ENCODE data around the gene DYNLL1.
"Not testable (repeated sequence)": the region's sequence is repeated elsewhere in the genome, so short reads cannot be mapped to it uniquely, and the experiment has no call there.

Gene DYNLL1

GRCh38 chr12:120475643-120476042 lies 20.3 kb upstream of the DYNLL1 start:
- no peak for DNase-seq

DNA sequence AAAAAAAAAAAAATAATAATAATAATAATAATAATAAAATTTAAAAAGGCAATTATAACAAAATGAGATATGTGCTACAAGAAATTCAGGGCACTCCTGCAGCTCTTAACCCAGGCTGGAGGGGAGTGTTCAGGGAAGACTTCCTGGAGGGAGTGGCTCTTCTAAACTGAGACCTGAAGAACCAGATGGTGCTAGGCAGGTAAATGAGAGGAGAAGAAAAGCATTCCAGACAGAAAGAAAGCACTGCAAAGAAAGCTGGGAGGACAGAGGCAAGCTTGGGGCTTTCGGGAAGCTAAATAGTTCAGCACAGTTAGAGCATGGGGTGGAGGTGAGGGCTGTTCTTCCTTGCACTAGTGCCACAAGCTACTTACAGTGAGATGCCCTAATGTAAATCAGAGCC lies 16.5 kb upstream of the DYNLL1 start:
- no peak for DNase-seq

DNA sequence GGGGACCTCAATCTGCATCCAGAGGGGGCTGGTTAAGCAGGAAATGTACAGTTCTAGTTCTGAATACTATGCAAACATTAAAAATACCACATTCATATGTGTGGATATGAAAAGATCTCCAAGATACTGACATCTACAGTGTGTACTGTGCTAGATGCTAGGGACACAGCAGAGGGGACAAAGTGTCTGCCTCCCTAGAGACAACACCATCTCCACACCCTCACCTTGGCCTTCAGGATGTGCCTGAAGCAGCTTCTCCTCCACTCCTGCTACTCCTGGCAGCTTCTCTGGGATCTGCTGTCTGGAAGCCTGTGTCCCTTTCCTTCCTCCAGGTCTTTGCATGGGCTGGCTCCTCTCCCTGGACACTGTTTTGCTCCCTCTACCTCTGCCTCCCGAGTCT lies 15.7 kb upstream of the DYNLL1 start:
- DNase-seq = no peak

DNA sequence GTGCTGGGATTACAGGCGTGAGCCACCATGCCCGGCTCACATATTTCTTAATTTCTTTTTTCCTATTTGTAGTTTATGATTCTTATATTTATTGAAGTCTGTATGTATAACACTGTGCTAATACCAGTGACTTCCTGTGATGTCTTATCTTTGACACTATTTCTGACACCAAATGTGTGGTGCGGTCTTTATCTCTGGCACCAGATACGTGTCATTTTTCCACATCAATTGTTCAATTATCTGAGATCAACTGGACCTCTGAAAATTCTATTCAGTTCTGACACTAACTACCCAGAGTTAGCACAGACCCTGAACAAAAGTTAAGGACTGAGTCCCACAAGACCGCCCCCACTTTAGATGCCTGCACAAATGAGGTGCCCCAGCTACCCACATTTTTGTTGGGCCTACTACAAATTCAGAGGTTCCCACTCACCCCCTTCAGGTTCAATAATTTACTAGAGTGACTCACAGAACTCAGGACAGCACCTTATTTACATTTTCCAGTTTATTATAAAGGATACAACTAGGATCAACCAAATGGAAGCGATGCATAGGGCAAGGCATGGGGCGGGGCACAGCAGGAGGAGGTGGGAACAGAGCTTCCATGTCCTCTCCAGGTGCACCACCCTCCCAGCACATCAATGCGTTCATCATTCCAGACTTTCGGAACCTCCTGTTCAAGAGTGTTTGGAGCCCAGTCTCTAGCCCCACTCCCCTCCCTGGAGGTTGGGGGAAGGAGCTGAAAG lies 14.7 kb upstream of the DYNLL1 start:
- no peak for DNase-seq

GRCh38 chr12:120483621-120484020 lies 12.3 kb upstream of the DYNLL1 start:
- DNase-seq = peak; percentile 42

DNA sequence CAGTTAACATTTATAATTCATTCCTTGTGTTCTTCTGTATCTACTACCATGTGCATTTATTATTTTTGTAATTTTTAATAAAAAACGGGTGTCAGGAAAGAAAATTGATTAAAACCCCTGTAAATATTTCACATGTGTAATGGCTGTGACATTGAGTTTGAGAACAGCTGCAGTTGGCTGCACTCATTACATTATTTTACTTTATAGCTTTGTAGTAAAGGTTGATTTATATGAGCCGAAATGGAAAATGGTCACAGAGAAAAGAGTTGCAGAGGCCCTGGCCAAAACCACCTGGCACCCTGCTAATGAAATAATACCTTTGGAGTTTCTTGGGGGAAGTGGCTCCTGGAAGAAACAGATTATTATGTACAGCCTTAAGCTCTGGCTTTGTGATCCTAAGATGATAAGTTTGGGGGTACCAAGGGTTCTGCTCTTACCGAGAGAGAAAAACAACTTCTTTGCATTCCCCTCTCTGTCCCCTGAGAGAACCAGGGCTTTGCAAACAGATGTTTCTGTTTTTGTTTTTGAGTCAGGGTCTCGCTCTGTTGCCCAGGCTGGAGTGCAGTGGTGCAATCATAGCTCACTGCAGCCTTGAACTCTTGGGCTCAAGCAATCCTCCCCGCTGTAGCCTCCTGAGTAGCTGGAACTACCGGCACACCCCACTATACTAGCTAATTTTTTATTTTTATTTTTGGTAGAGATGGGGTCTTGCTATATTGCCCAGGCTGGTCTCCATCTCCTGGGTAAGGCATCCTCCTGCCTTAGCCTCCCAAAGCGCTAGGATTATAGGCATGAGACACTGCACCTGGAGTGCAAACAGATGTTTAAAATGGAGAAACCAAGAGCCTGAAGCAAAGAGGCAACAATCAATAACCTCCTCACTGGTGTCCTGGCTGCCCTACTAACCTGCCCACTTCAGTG lies 9.7 kb upstream of the DYNLL1 start:
- DNase-seq = no peak

DNA sequence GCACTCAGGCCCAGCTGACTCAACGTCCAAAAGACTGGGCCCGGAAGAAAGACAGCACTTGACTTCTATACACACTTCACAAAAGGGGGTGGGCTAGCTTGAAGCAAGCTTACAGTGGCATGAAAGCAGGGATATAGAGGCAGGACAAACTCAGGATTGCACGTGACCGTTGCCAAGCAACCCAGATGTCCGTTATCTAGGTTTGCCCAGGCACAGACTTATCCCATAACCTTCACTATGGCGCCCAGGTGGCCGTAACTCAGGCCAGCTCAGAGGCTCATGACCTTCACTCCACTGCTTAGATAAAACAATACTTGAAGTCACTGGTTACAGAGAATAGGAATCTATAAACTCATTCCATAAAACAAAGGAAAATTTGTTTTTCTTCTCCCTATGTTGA lies 8.4 kb upstream of the DYNLL1 start:
- DNase-seq = not testable (repeated sequence)

- no peak for DNase-seq
These were observed 7.8 kb upstream of the DYNLL1 start for GRCh38 chr12:120488057-120488640.

GRCh38 chr12:120489018-120489417 lies 6.9 kb upstream of the DYNLL1 start:
- no peak for DNase-seq

- DNase-seq = no peak
These were observed 5.6 kb upstream of the DYNLL1 start for GRCh38 chr12:120490325-120490724.

GRCh38 chr12:120490833-120491512 lies 4.9 kb upstream of the DYNLL1 start:
- no peak for DNase-seq

- no peak for DNase-seq
These were observed 655 bp upstream of the DYNLL1 start for GRCh38 chr12:120495186-120495730.

DNA sequence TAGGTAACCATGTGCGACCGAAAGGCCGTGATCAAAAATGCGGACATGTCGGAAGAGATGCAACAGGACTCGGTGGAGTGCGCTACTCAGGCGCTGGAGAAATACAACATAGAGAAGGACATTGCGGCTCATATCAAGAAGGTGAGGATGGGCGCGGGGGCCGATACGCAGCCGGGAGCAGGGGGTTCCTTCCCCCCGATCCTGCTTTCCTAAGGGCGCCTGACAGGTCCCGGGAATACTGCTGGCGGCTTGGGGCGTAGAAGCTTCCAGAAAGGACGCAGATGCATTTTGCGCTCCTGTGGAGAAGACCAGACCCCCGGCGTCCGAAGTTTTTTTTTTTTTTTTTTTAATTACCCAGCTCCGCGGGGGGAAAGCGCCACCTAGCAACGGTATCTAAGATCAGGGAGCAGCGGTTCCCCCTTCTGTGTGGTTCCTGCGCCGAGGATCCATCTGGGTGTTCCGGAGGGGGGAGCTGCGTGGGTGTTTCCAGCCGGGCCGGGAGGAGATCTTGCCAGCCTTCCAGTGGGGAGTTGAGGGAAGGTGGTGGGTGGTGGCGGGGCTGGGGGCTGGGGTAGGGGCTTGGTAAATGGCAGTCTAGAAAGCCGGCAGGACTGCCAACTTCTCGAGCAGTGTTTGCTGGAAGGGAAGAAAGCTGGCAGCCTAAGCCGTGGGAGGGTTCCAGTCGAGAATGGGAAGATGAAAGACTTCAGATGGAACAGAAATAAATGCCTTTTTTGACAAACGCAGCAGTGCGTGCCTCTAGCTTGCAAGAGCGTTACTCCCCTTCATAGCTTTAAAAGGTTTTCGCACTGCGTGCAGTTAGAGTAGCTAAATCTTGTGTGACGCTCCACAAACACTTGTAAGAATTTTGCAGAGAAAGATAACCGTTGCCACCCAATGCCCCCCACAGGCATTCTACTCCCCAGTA lies 764 bp downstream of the DYNLL1 start:
- DNase-seq = peak; percentile 66

DNA sequence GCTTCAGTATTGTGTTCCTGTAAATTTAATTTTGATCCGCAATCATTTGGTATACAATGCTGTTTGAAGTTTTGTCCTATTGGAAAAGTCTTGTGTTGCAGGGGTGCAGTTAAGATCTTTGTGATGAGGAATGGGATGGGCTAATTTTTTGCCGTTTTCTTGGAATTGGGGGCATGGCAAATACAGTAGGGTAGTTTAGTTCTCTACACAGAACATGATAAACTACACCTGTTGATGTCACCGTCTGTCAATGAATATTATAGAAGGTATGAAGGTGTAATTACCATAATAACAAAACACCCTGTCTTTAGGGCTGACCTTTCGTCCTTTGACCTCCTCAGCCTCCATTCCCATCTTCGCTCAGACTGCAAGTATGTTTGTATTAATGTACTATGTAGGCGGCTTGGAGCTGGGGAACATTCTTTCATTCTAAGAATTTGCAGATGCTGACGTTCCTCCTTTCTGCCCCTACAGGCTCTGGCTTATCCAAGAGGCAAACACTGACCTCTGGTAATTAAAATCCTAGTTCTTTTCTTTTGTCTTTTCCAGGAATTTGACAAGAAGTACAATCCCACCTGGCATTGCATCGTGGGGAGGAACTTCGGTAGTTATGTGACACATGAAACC lies 1.7 kb downstream of the DYNLL1 start:
- DNase-seq = no peak

DNA sequence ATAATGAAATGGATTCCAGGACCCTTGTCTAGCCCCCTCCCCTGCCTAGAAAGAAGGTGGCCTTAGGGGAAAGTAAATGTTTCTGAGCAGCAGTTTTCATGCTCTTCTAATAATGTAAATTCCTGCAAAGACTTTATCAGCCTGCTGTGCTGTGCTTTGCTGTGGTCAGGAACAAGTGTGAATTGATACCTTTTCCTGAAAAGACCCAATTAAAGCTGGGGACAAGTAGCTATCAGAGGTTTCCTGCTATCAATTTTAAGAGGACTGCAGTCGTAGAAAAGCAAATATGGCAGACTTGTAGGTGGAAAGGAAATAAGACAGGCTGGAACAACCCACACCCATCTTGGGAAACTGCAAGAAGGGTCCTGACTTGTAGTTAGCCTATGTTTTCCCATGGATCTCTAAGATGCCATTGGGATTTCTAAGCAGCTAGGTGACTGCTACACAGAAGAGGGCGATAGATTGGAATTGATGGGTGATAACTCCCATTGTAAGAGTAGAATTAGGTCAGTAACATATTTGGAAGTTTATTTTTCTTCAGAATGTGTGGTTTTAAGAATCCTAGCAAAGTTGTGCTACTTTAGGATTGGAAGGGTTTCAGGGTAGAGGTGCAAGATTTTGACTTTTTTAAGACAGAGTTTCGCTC lies 3.1 kb downstream of the DYNLL1 start:
- no peak for DNase-seq

GRCh38 chr12:120500581-120500980 lies 4.7 kb downstream of the DYNLL1 start:
- DNase-seq = no peak

- no peak for DNase-seq
These were observed 8.7 kb downstream of the DYNLL1 start for GRCh38 chr12:120504587-120504986.

DNA sequence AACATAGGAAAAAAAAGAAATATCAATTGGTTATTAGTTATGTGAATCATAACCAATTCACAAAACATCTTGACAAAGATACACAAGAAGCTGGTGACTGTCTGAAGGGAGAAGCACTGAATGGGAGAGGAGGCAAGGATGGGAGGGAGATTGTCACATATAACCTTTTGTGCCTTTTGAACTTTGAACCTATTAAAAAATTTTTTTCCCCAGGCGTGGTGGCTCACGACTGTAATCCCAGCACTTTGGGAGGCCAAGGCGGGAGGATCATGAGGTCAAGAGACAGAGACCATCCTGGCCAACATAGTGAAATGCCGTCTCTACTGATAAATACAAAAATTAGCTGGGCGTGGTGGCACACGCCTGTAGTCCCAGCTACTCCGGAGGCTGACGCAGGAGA lies 12.6 kb downstream of the DYNLL1 start:
- DNase-seq = no peak

DNA sequence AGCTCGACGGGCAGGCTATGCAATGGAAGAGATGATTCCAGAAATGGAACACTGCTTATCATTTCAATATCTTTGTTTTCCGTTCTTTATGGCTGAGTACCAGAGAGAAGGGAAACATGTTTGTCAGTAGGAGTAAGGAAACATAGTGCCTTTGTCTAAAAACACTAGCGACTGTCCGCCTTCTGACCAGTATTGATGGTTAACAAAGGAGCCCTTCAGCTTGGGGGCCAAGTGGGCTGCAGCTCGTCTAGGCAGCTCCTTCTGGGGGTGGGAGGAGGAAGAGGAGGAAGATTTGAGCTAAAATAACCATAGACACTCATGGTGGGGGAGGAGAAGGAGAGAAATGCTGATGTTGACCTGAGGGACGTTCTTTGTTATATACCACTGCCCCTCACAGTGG lies 18.1 kb downstream of the DYNLL1 start:
- no peak for DNase-seq

GRCh38 chr12:120515496-120515895 lies 19.6 kb downstream of the DYNLL1 start:
- no peak for DNase-seq

DNA sequence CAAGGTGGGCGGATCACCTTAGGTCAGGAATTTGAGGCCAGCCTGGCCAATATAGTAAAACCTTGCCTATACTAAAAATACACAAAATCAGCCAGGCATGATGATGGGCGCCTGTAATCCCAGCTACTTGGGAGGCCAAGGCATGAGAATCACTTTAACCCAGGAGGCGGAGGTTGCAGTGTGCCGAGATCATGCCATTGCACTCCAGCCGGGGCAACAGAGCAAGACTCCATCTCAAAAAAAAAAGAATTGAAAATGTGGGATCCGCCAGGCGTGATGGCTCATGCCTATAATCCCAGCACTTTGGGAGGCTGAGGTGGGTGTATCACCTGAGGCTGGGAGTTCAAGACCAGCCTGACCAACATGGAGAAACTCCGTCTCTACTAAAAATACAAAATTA lies 23.4 kb downstream of the DYNLL1 start:
- DNase-seq = not testable (repeated sequence)

Measured in inflammatory macrophage treated with lipopolysaccharide for 4 hours (primary cell).